LoVo (cell line): ENCODE results near the gene VEZT.
"Not testable (repeated sequence)": the region's sequence is repeated elsewhere in the genome, so short reads cannot be mapped to it uniquely, and the experiment has no call there.

ENCODE experiments used
- DNase-seq: peaks from one replicate; pipeline ENCODE4 v3.0.0-alpha.2; 2016; ENCODE audit warnings: low spot score

The VEZT gene

DNA sequence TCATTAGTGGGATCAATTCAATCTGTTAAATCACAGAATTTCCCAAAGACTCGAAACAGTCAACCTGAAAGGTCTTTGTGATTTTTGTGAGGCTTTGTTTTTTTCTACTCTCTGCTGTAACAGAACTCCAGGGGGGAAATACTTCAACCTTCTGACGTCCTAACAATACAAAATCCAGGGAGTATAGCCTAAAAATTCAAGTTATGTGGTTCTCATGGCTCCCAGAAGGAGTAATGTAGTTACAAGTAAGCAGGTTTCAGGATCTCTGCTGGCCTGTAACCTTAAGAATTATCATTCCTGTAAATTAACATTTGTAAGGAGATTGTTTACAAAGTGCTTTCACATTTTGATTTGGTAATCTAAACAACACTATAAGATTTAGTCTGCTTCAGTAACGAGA lies 39.9 kb downstream of the VEZT start:
- no peak for DNase-seq

DNA sequence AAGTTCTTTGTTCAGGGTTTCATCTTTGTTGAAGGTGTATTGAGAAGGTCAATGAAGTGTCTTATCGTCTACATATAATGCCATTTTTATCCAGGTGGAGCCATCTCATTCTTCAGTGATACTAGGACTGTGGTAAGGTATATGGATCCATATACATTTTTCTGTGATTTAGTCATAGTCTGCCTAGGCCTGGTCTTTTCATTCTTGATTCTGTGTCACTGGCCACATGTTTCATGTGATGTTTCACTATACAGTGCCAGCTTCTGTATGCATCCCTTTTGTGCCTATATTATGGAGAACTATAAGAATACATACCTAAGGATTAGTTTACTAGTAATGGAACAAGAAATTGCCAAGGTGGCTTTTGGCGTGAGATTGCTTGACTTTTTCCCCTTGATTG lies 40.5 kb downstream of the VEZT start:
- no peak for DNase-seq

DNA sequence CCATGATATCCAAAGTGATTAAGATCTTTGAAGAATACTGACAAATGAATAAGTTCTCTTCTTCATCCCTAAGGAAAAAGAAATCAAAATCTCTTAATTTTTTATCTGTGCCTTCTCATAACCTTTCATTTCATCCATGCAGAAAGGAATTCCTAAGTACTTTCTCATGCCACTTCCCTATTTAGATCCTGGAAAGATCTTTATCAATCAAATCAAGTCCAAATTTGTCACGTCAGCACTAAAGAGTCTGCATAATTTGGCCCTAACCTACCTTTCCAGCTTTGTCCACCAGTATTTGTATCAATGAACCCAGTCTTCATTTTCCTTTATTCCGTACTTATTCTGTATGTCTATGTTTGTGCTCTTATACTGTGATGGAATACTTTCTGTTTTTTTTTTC lies 41.2 kb downstream of the VEZT start:
- no peak for DNase-seq

DNA sequence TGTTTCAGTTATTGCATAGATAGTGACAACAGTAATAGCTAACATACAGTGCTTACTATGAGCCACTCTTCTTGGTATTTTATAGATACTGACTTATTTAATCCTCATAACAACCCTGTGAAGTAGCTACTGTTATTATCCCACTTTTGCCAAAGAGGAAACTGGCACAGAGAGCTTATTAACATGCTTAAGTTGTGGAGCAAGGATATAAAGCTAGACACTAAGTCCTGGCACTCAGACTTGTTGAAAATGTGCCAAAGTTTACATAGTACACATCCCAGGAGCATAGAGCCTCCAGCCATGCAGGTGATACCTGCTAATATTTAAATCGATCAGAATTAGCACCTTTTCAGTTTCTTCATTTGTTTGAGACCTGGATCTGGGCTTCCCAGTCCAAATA lies 41.8 kb downstream of the VEZT start:
- no peak for DNase-seq

DNA sequence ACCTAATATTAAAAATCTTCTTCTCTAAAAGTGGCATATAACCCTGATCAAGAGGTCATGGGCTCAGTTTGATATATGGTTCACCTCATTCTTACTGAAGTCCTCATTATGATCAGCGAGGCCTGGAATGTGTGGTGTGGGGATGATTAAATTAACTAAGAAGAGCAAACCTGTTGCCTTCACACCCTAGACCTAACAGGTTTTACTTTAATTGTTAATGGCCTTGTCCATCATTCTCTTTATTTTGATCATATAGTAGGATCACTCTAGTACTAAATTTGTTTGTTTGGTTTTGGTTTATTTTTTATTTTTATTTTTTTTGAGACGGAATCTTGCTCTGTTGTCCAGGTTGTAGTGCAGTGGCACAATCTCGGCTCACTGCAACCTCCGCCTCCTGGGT lies 43.5 kb downstream of the VEZT start:
- no peak for DNase-seq

DNA sequence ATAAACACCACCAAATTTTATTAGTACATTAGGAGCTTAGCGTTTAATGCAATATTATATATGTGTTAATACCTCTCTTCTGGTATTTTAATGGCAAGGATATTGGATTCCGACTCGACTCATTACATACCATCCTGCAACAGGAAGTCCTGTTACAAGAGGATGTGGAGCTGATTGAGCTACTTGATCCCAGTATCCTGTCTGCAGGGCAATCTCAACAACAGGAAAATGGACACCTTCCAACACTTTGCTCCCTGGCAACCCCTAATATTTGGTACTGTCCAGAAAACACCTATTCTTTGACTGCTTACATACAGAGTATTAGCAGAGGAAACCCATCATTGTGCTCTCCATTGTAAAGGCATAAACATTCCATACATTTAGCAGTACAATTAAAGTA lies 45.2 kb downstream of the VEZT start:
- no peak for DNase-seq

DNA sequence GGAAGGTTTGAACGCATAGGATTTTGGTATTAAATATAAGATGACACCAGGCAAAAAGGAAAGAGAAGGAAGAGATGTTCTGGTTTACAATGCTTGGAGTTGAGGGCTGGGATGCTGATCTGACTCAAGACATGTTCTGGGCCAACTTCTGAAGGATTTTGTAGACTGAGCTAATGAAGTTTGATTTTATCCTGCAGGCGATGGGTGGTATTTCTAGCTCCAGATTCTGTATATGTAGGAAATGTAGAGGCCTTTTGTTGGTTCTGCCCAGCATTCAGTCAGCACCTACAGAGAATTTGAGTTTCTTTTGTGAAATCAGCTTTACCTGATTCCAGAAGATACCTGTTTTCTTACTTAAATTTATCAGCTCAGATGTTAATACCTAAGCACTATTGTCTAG lies 48.2 kb downstream of the VEZT start:
- DNase-seq: no peak

DNA sequence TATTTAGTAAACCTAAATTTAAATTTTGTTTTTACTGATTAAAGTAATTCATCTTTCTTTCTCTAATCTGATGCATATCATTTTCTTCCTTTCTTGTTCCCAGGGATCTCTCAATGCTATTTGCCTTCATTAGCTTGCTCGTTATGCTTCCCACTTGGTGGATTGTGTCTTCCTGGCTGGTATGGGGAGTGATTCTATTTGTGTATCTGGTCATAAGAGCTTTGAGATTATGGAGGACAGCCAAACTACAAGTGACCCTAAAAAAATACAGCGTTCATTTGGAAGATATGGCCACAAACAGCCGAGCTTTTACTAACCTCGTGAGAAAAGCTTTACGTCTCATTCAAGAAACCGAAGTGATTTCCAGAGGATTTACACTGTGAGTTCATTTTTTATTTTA lies 48.6 kb downstream of the VEZT start:
- no peak for DNase-seq

DNA sequence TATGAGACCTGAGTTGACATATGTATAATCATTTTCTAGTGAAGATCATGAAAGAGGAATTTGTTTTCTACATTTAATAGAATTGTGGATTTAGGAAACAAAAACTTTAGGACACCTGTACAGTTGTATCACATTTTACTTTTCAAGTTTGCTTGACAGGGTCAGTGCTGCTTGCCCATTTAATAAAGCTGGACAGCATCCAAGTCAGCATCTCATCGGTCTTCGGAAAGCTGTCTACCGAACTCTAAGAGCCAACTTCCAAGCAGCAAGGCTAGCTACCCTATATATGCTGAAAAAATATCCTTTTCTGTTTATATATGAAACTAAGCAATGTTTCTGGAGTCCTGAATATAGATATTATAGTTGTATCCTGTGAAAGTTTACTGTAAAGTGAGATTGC lies 52.3 kb downstream of the VEZT start:
- no peak for DNase-seq

DNA sequence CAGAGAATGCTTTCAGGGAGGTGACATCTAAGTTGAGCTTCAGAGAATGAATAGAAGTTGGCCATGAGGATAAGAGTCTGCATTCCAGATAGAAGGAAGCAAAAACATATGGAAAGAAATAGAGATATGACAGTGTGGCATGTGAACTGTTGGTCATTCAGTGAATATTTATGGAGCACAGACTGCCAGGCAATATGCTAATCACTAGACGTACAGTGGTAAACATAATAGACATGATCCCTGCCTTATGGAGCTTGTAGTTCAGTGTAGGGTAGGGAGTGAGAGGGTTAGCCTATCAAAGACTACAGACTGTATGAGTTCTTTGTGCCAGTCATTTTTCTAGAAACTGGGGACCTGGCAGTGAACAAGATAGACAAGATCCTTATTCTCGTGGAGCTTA lies 53.9 kb downstream of the VEZT start:
- DNase-seq: no peak

DNA sequence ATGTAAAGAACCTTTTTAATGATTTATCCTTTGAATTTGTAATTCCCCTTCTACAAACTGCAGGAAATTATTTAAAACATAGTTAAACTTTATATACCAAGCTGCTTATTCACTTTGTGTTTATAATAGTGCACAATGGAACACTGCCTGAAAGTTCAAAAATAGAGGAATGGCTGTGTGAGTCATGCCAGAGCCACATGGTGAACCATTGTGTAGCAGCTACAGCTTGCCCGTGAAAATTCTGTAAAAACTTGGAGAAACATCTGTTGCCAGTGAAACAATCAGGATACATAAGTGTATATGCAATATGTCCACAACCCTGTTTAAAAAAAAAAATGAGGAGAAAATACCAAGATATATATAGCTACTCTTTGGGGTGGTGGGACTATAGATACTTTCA lies 59.5 kb downstream of the VEZT start:
- no peak for DNase-seq

DNA sequence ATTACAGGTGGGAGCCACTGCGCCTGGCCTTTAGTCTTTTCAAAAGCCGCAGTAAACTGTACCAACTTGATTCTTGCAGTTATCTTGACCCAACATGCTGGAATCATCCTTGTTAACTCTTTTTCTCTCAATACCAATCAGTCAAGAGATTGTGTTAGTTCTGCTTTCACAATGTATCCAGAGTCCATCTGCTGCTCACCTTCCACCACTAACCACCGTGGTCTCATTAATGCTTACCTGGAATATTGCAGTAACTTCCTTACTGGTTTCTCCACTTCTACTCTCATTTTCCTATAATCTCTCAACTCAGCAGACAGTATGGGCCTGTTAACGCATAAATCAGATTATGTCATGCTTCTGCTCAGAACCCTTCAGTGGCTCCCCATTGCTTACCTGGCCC lies 62.2 kb downstream of the VEZT start:
- DNase-seq: no peak

DNA sequence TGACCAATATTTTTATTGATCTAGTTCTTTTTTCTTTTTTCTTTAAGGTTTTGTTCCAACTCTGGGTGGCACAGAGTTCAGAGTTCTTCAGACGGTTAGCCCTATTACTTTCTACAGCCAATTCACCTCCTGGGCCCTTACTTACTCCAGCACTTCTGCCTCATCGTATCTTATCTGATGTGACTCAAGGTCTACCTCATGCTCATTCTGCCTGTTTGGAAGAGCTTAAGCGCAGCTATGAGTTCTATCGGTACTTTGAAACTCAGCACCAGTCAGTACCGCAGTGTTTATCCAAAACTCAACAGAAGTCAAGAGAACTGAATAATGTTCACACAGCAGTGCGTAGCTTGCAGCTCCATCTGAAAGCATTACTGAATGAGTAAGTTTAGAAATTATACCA lies 64.7 kb downstream of the VEZT start:
- DNase-seq: no peak

DNA sequence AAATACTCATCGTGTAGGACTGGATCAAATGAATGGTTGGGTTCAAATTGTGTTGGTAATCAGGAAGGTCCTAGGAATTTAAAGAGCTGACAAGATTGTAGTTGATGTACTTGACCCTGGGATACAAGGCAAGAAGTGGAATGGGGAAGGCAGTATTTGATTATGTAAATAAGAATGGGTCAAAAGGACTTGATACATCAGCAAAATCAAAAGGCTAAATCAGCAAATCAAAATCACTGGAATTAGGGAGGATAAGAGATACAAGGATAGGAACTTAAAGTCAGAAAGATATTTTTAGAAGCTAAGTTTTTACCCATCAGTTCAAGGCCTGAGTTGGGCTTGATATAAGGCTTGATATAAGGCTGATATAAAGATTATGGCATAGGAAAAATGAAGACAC lies 65.8 kb downstream of the VEZT start:
- no peak for DNase-seq

DNA sequence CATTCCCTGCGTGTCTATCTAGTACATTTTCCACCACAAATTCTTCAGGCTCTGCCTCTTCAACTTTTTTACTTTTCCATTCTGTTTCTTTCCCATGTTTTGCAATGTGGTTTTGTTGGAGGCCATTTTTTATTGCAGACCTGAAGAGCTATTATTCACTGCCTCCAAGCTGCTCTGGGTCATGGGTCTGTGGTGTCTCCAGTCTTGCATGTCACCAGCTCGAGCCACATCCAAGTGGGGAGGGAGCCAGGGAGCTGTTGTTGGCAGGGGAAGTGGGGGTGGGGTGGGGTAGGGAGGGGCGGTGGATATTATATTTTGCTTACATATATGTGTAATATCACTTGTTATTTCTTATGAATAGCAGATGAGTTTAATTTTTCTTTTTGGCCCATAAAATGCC lies 69.1 kb downstream of the VEZT start:
- no peak for DNase-seq

DNA sequence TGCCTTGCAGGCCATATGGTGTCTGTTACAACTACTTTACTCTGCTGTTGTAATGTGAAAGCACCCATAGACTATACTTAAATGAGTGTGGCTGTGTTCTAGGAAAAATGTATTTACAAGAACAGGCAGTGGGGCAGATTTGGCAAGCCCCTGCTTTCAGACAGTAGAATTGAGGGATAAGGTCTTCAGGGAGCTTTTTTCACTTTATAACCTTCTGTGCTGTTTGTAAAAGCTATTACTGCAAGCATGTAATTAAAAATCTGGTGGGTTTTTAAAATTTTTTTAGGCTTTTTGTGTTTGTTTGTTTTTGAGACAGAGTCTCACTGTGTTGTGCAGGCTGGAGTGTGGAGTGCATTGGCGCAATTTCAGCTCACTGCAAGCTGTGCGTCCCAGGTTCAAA lies 73.9 kb downstream of the VEZT start:
- DNase-seq: no peak

DNA sequence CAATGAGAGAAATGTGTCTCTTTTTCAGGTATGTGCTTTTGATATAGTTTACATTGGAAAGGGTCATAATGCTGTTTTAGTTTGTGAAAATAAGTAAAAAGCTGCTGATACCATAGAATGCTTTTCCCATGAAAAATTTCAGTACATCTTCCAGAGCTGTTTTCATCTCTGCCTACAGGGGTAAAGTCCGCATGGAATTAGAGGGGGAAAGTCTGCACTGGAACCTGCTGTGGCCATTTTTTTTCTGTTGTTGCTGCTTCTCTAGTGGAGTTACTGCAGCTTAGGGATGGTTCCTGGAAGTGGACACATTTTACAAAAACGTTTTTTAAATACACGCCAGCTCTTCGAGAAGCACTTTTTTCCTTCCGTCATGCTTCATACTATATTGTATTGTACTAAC lies 81.3 kb downstream of the VEZT start:
- no peak for DNase-seq

DNA sequence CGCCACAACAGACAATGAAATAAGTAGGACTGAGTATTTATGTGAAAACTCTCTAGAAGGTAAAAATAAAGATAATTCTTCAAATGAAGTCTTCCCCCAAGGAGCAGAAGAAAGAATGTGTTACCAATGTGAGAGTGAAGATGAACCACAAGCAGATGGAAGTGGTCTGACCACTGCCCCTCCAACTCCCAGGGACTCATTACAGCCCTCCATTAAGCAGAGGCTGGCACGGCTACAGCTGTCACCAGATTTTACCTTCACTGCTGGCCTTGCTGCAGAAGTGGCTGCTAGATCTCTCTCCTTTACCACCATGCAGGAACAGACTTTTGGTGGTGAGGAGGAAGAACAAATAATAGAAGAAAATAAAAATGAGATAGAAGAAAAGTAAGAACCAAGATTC lies 82.7 kb downstream of the VEZT start:
- no peak for DNase-seq

DNA sequence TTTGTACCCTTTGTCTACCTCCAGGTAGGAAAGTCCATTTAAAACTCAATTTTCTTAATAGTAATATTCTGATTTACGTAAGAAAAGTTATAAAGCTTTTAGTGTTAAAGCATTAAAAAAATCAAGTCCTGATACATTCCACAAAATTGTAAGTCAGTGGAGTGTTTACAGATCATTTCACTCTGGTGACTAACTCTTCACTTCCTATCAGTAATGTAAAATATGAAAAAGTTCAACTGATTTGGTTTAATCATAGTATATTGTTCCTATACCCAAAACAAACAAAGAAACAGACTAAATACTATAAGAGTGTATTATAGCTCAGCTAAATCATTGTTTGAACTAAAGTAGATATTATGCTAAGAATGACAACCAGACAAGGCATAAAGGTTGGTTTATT lies 85.9 kb downstream of the VEZT start:
- no peak for DNase-seq

DNA sequence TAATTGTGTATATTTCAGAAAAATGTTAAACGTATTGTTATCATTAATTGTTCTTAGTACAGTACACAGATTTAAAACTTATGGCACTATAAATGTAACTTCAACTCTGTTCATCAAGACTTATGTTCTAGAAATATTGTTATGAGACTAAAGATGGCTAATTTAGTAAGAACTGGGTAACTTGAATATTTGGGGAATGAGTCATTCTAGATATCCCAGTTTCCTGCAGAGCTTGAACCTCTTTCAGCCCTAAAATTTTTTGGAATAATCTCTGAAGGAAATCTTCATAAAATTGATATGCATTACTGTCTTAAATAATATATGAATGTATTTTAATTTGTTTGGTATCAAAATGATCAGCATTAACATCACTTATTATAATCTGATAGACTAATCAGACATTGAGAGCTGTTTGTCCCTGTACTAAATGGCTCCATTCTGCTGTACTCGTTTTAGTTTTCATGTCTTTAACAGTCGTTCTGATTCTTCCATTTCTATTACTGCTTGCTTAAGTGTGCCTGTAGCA lies 87.1 kb downstream of the VEZT start:
- no peak for DNase-seq

DNA sequence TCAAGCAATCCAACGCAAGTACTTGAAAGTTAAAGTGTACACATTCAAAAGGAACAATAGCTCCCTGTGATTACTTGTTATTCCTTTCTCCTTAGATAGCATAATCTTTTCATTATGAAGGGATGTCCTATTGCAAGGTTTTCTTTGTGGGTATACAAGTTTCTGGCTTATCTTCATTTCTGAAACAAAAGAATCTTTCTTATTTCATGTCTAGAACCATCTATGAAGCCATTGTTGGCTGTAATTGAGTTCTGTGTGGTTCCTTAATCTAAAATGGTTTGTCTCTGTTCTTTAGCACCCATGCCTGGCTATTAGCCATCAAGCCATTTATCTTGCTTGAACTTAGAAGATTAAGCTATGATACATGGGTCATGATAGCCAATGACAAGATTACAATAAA lies 95.0 kb downstream of the VEZT start:
- no peak for DNase-seq

DNA sequence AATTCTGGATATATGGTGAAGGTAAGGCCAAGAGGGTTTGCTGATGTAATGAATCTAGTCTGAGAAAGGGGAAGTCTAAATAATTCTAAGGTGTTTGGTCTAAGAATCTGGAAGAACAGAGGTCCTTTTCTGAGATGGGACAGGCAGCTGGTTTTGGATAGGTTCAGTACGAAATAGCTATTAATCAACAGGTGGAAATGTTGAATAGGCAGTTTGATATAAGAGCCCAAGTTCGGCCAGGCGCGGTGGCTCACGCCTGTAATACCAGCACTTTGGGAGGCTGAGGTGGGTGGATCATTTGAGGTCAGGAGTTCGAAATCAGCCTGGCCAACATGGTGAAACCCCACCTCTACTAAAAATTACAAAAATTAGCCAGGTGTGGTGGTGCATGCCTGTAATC lies 97.1 kb downstream of the VEZT start:
- DNase-seq: not testable (repeated sequence)

DNA sequence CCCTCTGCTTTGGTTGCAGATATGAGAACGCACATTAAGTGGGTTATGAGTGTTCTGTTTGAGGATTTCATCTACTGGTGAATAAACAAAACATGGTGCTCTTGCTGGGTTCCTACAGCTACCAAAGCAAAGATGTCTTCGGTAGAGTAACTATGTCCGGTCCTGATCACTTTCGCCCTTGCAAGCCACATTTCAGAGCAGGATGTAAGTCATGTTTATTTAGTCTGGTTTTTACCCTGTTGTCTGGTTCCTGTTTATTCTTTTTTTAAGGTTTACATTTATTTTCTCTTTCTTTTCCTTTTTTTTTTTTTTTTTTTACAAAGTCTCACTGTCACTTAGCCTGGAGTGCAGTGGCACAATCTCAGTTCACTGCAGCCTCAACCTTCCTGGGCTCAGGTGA lies 99.2 kb downstream of the VEZT start:
- DNase-seq: no peak

DNA sequence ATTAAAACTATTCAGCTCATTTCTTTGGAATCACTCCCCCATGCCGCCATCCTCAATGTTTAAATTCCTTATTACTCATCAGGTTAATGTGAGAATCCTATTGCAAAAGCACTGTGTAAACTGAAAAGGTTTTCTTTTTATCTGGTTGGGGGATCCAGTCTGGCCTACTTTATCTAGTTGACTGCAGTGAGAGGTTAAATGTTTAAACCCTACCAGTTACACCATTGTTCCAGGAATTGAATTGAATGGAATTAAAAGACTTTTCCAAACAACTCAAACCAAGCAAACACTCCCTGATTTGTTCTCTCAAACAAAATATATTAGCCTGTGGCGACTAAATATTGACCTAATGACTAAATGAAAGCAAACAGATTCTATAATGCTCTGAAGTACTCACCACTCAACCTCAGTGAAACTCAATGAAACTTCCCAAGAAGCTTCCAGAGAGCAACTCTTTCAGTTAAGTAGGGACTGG lies 100.5 kb downstream of the VEZT start:
- peak; percentile 28 for DNase-seq

DNA sequence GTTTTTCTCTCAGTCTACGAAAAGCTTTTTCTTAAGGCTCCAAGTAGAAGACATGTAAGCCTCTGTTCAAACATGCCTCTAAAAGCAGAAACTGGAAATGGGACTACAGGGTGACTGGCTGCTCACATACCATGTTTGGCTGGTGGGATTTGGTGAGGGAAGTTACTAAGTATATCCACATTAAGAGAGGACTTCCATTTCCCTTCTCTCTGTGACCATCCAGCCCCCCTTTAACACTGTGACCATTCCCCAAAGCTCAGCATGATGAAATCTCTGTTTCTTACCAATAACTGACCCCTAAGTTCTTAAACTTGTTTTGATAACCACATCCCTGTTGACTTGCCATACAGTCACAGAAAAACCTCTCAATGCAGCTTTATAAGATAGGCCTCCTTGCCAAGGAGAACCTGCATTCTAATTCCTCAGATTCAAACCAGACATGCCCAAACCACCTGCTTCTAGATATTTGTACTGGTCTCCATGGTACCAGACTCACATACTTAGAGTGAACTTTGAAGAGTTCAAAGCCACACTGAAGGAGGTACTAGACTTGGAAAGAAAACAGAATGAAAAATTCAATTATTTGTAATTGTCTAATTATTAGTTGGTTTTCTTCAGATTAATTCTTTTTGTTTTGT lies 102.2 kb downstream of the VEZT start:
- no peak for DNase-seq
